Ishikawa (cell line): ENCODE measurements around the gene CNTNAP2.

Source experiments
- CEBPB ChIP-seq: IDR thresholded peaks from 2 replicates; pipeline ENCODE4 v1.6.1; 2012
- EP300 ChIP-seq: IDR thresholded peaks from 2 replicates; pipeline ENCODE4 v1.6.1; 2012; ENCODE audit warnings: borderline replicate concordance
- NFIC ChIP-seq: IDR thresholded peaks from 2 replicates; pipeline ENCODE4 v1.6.1; 2012
- TAF1 ChIP-seq: IDR thresholded peaks from 2 replicates; pipeline ENCODE4 v1.6.1; 2012; ENCODE audit warnings: low read depth, mild to moderate bottlenecking
- TCF12 ChIP-seq: IDR thresholded peaks from 2 replicates; pipeline ENCODE4 v1.6.1; 2012; ENCODE audit warnings: low read depth
- TEAD4 ChIP-seq: IDR thresholded peaks from 2 replicates; pipeline ENCODE4 v1.6.1; 2012
- YY1 ChIP-seq: IDR thresholded peaks from 2 replicates; pipeline ENCODE4 v1.6.1; 2012; ENCODE audit warnings: low read depth
- ZBTB7A ChIP-seq: IDR thresholded peaks from 2 replicates; pipeline ENCODE4 v1.6.1; 2012; ENCODE audit warnings: low read depth
- TF ChIP-seq, protein P1 (sequence below): IDR thresholded peaks from 2 replicates; pipeline ENCODE4 v1.6.1; 2012
- TF ChIP-seq, protein P2 (sequence below): IDR thresholded peaks from 2 replicates; pipeline ENCODE4 v1.6.1; 2012; ENCODE audit warnings: low read depth, mild to moderate bottlenecking
- TF ChIP-seq, protein P3 (sequence below): IDR thresholded peaks from 2 replicates; pipeline ENCODE4 v1.6.1; 2012

DNA sequence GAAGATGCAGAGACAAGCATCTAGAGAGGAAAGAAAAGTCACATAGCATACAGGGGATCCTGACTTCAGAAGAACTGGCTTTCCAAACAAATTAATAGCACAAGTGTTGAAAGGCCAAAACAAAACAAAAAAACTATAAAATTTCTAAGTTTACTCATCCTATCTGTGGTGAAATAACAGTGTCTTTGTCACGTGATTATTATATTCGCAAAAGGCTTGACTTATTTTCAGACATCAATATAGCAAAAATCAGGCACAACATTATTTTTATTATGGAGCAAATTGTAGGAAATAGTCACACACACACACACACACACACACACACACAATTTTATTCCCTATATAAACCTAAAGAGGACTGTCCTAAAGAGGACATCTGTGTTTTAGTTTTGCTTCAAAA lies 272.3 kb downstream of the CNTNAP2 start:
- TF ChIP-seq, protein P1, sequence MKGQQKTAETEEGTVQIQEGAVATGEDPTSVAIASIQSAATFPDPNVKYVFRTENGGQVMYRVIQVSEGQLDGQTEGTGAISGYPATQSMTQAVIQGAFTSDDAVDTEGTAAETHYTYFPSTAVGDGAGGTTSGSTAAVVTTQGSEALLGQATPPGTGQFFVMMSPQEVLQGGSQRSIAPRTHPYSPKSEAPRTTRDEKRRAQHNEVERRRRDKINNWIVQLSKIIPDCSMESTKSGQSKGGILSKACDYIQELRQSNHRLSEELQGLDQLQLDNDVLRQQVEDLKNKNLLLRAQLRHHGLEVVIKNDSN: no peak
- TF ChIP-seq, protein P2, sequence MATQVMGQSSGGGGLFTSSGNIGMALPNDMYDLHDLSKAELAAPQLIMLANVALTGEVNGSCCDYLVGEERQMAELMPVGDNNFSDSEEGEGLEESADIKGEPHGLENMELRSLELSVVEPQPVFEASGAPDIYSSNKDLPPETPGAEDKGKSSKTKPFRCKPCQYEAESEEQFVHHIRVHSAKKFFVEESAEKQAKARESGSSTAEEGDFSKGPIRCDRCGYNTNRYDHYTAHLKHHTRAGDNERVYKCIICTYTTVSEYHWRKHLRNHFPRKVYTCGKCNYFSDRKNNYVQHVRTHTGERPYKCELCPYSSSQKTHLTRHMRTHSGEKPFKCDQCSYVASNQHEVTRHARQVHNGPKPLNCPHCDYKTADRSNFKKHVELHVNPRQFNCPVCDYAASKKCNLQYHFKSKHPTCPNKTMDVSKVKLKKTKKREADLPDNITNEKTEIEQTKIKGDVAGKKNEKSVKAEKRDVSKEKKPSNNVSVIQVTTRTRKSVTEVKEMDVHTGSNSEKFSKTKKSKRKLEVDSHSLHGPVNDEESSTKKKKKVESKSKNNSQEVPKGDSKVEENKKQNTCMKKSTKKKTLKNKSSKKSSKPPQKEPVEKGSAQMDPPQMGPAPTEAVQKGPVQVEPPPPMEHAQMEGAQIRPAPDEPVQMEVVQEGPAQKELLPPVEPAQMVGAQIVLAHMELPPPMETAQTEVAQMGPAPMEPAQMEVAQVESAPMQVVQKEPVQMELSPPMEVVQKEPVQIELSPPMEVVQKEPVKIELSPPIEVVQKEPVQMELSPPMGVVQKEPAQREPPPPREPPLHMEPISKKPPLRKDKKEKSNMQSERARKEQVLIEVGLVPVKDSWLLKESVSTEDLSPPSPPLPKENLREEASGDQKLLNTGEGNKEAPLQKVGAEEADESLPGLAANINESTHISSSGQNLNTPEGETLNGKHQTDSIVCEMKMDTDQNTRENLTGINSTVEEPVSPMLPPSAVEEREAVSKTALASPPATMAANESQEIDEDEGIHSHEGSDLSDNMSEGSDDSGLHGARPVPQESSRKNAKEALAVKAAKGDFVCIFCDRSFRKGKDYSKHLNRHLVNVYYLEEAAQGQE: no peak
- TF ChIP-seq EP300: no peak
- TF ChIP-seq CEBPB: no peak
- no peak for TF ChIP-seq TCF12
- TF ChIP-seq NFIC: no peak
- TF ChIP-seq TAF1: no peak
- TF ChIP-seq, protein P3, sequence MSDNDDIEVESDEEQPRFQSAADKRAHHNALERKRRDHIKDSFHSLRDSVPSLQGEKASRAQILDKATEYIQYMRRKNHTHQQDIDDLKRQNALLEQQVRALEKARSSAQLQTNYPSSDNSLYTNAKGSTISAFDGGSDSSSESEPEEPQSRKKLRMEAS: no peak
- TF ChIP-seq YY1: no peak
- TF ChIP-seq TEAD4: no peak
- no peak for TF ChIP-seq ZBTB7A
